K562 (cell line): ENCODE results near the gene MEGF9. TPM values are rescaled to one million over a fixed set of nuclear protein-coding genes. Genes with fewer than 3 reads are reported as not detected.

Source experiments
- ATAC-seq: fragments of 200-7000 bp; cut with Tn5 transposase; 3 replicates; pipeline ENCODE4 v1.9.1; 2020; ENCODE audit warnings: moderate library complexity
- BruUV-seq: library from RNA; stranded (reverse); fragments of 400-500 nt; replicated peaks from 2 replicates; lab custom pipeline; 2021; lab: Mats Ljungman, UMichigan
- CTCF ChIA-PET: fragments of 300-600 bp; formaldehyde crosslinking; extraction: SDS; loops from one replicate; lab custom pipeline; 2021; ENCODE audit warnings: low intra/inter-chr PET ratio; lab: Yijun Ruan, JAX
- POLR2A ChIA-PET: fragments of 300-600, 350-650 bp; sonication (Branson Sonifier 250); formaldehyde crosslinking; extraction: SDS; loops from one replicate; lab custom pipeline; 2021; ENCODE audit warnings: antibody characterized with exemption, inconsistent platforms; lab: Yijun Ruan, JAX
- DNase-seq, 4 experiments: peaks; one replicate each; pipeline versions ENCODE4 v3.0.0 to v3.0.0-alpha.2; 2011 to 2018; ENCODE audit warnings: low spot score in 3 of 4, mixed read lengths in 3 of 4; ENCODE audit errors: extremely low read depth in 1 of 4
- FAIRE-seq: peaks from 2 replicates; lab custom pipeline; 2011; peaks lifted over from hg19 to GRCh38; lab: Jason Lieb, UNC
- H2AFZ ChIP-seq: 2 replicates; pipeline ENCODE4 v1.6.0; 2011; ENCODE audit warnings: low read depth, low read length, control low read depth, inconsistent platforms
- H3K27ac ChIP-seq: fragments of 200-600 bp; 3 replicates; pipeline ENCODE4 v1.8.0; 2011; ENCODE audit warnings: low read depth, mild to moderate bottlenecking, control low read depth, inconsistent platforms, low read length, moderate library complexity, mixed read lengths; ENCODE audit errors: extremely low read depth
- H3K27me3 ChIP-seq, 2 experiments: fragments of 300-600 bp in 1 of 2; 2 replicates in 1 of 2; 3 replicates in 1 of 2; pipeline versions ENCODE4 v1.6.0 to v1.8.0; 2011; ENCODE audit warnings: inconsistent platforms in 2 of 2, low read length in 2 of 2, mild to moderate bottlenecking in 1 of 2, mixed read lengths in 1 of 2, moderate library complexity in 1 of 2; ENCODE audit not compliant: control insufficient read depth in 2 of 2, insufficient read depth in 2 of 2
- H3K36me3 ChIP-seq: fragments of 300-600 bp; 3 replicates; pipeline ENCODE4 v1.8.0; 2011; ENCODE audit warnings: mild to moderate bottlenecking, low read length, inconsistent platforms; ENCODE audit not compliant: control insufficient read depth, insufficient read depth
- H3K4me1 ChIP-seq, 2 experiments: fragments of 200-600 bp in 1 of 2; replicated peaks in 1 of 2; 2 replicates in 1 of 2; 3 replicates in 1 of 2; pipeline versions ENCODE4 v1.5.1 to v1.8.0; 2011; ENCODE audit warnings: inconsistent platforms in 2 of 2, low read length in 2 of 2, mild to moderate bottlenecking in 1 of 2, mixed read lengths in 1 of 2, moderate library complexity in 1 of 2; ENCODE audit not compliant: control insufficient read depth in 2 of 2, insufficient read depth in 2 of 2
- H3K4me2 ChIP-seq: 2 replicates; pipeline ENCODE4 v1.6.1; 2011; ENCODE audit warnings: low read length, control low read depth, inconsistent platforms, mixed read lengths; ENCODE audit not compliant: insufficient read depth
- H3K4me3 ChIP-seq: fragments of 200-600 bp; sonication (generic), shearing (Covaris generic); 2 replicates; pipeline ENCODE4 v1.5.1; 2016; ENCODE audit warnings: control low read depth, inconsistent platforms
- H3K79me2 ChIP-seq: fragments of 200-600 bp; 3 replicates; pipeline ENCODE4 v1.8.0; 2011; ENCODE audit warnings: low read length, inconsistent platforms; ENCODE audit not compliant: control insufficient read depth, insufficient read depth
- H3K9ac ChIP-seq, 2 experiments: 2 replicates each; pipeline versions ENCODE4 v1.6.0 to v1.6.1; 2011; ENCODE audit warnings: low read depth in 2 of 2, low read length in 2 of 2, control low read depth in 1 of 2, inconsistent platforms in 1 of 2, mild to moderate bottlenecking in 1 of 2, mixed read lengths in 1 of 2; ENCODE audit not compliant: insufficient read depth in 1 of 2
- H3K9me1 ChIP-seq: one replicate; pipeline ENCODE4 v1.6.0; 2011; ENCODE audit warnings: inconsistent platforms, mild to moderate bottlenecking, low read length, moderate library complexity; ENCODE audit not compliant: control insufficient read depth, insufficient read depth
- H3K9me3 ChIP-seq: replicated peaks from 2 replicates; pipeline ENCODE4 v1.5.1; 2011; ENCODE audit warnings: low read depth, low read length, inconsistent platforms; ENCODE audit not compliant: control insufficient read depth, insufficient read depth
- H4K20me1 ChIP-seq: replicated peaks from 2 replicates; pipeline ENCODE4 v1.6.1; 2011; ENCODE audit warnings: low read length, inconsistent platforms, mixed read lengths; ENCODE audit not compliant: control insufficient read depth, insufficient read depth
- RBBP5 ChIP-seq: fragments of 200-600 bp; sonication (generic); IDR thresholded peaks from 2 replicates; pipeline ENCODE4 v1.6.1; 2012; ENCODE audit warnings: borderline replicate concordance, mild to moderate bottlenecking, low read length, control low read depth, inconsistent platforms; ENCODE audit not compliant: insufficient read depth, poor library complexity, severe bottlenecking
- TAF7 ChIP-seq: fragments of 450-650 bp; IDR thresholded peaks from 2 replicates; pipeline ENCODE4 v1.6.1; 2016; ENCODE audit warnings: missing genetic modification characterization, missing compliant biosample characterization
- ZNF3 ChIP-seq: fragments of 250-450 bp; sonication (Bioruptor Pico); IDR thresholded peaks from 2 replicates; pipeline ENCODE4 v1.5.0; 2021; ENCODE audit warnings: mild to moderate bottlenecking, moderate library complexity
- ZNF384 ChIP-seq: IDR thresholded peaks from 2 replicates; pipeline ENCODE4 v1.6.1; 2012; ENCODE audit warnings: low read depth, low read length, improper control_type of control experiment
- WGBS: fragments of 100-300 bp; shearing (Covaris generic); methylation state at CpG from one replicate; pipeline ENCODE4 v1.1.6; 2016; ENCODE audit warnings: low coverage, mixed read lengths; ENCODE audit not compliant: insufficient coverage; ENCODE audit errors: missing lambda C conversion rate; 5-methylcytosine and 5-hydroxymethylcytosine counted together
- in situ Hi-C: fragments of 300-500 bp; cut with MboI; formaldehyde crosslinking; loops from 4 replicates; pipeline ENCODE4 v1.15.0; 2018; ENCODE audit warnings: inconsistent platforms, mixed read lengths
- intact Hi-C: fragments of 100-400 bp; cut with micrococcal nuclease; formaldehyde crosslinking; loops from 2 replicates; pipeline ENCODE4 v1.14.2; 2022
- polyA plus RNA-seq, 8 experiments: library from polyadenylated mRNA; depleted of rRNA in 4 of 8; stranded (reverse) in 5 of 8; unstranded in 3 of 8; fragments of >200 nt; fragmentation: Nextera tagmentation in 2 of 8; fragmentation: Illumina TruSeq in 1 of 8; extraction: Ambion mirVana in 2 of 8; extraction: Trizol in 1 of 8; gene quantifications; 2 replicates each; pipeline versions ENCODE4 v1.2.1 to v1.2.3, GENCODE V29; 2011 to 2014; ENCODE audit warnings: inconsistent platforms in 1 of 8, missing spikeins in 1 of 8
- total RNA-seq, 7 experiments: library from RNA; depleted of rRNA in 6 of 7; stranded (reverse); fragments of >200 nt in 6 of 7; fragmentation: Illumina TruSeq in 2 of 7; extraction: Trizol in 2 of 7; gene quantifications; 2 replicates each; pipeline versions ENCODE4 v1.2.1 to v1.2.3, GENCODE V29; 2011 to 2021; ENCODE audit warnings: low replicate concordance in 1 of 7
- TF ChIP-seq, protein P1 (sequence below), 2 experiments: fragments of 450-650 bp in 1 of 2; sonication (generic) in 1 of 2; formaldehyde crosslinking in 1 of 2; IDR thresholded peaks; 2 replicates each; pipeline versions ENCODE4 v1.7.1 to v1.9.0; 2016 to 2022; ENCODE audit warnings: inconsistent platforms in 1 of 2, mild to moderate bottlenecking in 1 of 2, missing genetic modification reagents in 1 of 2
- TF ChIP-seq, protein P2 (sequence below): fragments of 250-450 bp; sonication (Bioruptor Pico); IDR thresholded peaks from 2 replicates; pipeline ENCODE4 v1.8.0; 2022; ENCODE audit warnings: inconsistent platforms, mild to moderate bottlenecking, moderate library complexity, borderline replicate concordance
- TF ChIP-seq, protein P3 (sequence below): fragments of 250-450 bp; sonication (Bioruptor Pico); IDR thresholded peaks from 2 replicates; pipeline ENCODE4 v1.4.0; 2020

Gene MEGF9
- total and polyA plus RNA-seq, 9 of the 15 experiments (the other 6 are each of a cell fraction or from before 2014, with no cell fraction given) = 2.1 to 6.2 (median 3.8) TPM

DNA sequence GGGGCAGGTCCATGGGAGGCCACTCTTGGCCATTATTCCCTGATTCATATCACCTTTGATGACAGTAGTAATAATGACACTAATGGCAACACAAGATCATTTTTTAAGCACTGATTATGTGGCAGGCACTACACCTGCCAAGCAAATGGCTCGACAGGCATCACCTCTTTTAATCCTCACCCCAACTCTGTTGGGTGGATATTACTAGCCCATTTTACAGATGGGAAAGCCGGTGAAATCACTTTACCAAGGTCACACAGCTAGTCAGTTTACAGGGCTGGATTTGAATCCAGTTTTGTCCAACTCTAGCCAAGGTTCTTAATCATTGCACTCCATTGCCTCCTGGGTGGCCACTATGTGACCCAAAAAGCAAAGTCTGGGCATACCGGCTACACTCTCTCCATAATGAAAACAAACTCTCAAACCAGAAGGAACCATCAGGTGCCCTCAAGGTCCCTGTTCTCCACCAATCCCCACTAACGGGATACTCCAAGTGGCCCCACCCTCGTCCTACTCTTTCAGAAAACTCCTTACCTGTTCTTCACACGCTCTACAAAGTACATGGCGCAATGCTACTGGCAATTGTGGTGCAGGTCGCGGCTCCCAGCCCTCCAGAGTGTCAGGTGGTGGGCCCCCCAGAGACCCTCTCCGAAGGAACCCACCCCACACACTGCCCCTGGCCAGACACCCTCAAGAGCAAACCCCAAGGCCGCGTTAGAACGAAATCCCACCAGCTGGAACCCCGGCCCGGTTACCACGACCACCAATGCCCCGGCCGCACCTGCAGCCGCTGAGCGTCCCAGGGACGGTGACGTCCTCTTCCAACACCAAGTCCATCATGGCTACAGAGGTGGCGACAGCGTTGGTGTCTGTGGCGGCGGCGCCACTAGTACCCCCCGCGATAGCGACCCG lies 134.9 kb downstream of the MEGF9 start:
- intact Hi-C loops = no loop called here
- H3K9me3 ChIP-seq = no peaks in the 10 kb centered on the region
- BruUV-seq = TSS peak; percentile 53
- FAIRE-seq = no peak
- WGBS = under 1% methylated on average over 23 of the region's 31 CpGs
- ChIA-PET POLR2A (interaction anchor here (1.1 to 1.6 kb wide), 3 partner anchors 14 to 75 kb away, joined by 4 read pairs; no protein-coding TSS in a partner anchor), CTCF (no interaction called here)
- H3K4me2 ChIP-seq = peak overlapping the region; percentile 96
- peaks cover 60% of the 10 kb centered on the region for H3K79me2 ChIP-seq
- in situ Hi-C loops = no loop called here
- peak; percentile 30 to 50 (median 46) for DNase-seq
- peak overlapping the region; percentile 83 for H2AFZ ChIP-seq
- H4K20me1 ChIP-seq = no peaks in the 10 kb centered on the region
- peaks cover 8 to 20% of the 10 kb centered on the region in 2 experiments for H3K4me1 ChIP-seq
- peaks cover 10% of the 10 kb centered on the region; the same call in 2 of the 3 replicates for H3K36me3 ChIP-seq
- H3K9me1 ChIP-seq = no peaks in the 10 kb centered on the region
- peak; percentile 48 for ATAC-seq
- peak overlapping the region; percentile 88 to 96 for H3K9ac ChIP-seq
- H3K27ac ChIP-seq = peak overlapping the region; percentile 96
- H3K27me3 ChIP-seq = no peaks in the 10 kb centered on the region
- H3K4me3 ChIP-seq = peak overlapping the region; percentile 83
- TF ChIP-seq, protein P1, sequence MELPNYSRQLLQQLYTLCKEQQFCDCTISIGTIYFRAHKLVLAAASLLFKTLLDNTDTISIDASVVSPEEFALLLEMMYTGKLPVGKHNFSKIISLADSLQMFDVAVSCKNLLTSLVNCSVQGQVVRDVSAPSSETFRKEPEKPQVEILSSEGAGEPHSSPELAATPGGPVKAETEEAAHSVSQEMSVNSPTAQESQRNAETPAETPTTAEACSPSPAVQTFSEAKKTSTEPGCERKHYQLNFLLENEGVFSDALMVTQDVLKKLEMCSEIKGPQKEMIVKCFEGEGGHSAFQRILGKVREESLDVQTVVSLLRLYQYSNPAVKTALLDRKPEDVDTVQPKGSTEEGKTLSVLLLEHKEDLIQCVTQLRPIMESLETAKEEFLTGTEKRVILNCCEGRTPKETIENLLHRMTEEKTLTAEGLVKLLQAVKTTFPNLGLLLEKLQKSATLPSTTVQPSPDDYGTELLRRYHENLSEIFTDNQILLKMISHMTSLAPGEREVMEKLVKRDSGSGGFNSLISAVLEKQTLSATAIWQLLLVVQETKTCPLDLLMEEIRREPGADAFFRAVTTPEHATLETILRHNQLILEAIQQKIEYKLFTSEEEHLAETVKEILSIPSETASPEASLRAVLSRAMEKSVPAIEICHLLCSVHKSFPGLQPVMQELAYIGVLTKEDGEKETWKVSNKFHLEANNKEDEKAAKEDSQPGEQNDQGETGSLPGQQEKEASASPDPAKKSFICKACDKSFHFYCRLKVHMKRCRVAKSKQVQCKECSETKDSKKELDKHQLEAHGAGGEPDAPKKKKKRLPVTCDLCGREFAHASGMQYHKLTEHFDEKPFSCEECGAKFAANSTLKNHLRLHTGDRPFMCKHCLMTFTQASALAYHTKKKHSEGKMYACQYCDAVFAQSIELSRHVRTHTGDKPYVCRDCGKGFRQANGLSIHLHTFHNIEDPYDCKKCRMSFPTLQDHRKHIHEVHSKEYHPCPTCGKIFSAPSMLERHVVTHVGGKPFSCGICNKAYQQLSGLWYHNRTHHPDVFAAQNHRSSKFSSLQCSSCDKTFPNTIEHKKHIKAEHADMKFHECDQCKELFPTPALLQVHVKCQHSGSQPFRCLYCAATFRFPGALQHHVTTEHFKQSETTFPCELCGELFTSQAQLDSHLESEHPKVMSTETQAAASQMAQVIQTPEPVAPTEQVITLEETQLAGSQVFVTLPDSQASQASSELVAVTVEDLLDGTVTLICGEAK (IDR thresholded peaks at IDR 0.05) = no peak
- TF ChIP-seq, protein P1 (CRISPR knock-in tag; IDR thresholded peaks at IDR 0.05) = no peak
- TF ChIP-seq RBBP5 (peak; percentile 76), TAF7 (tag) (0 out of 2 replicates have a peak, but pooled peaks have one; percentile 7), ZNF384 (no peak), ZNF3 (CRISPR knock-in tag) (0 out of 2 replicates have a peak, but pooled peaks have one; percentile 44)
- TF ChIP-seq, protein P2, sequence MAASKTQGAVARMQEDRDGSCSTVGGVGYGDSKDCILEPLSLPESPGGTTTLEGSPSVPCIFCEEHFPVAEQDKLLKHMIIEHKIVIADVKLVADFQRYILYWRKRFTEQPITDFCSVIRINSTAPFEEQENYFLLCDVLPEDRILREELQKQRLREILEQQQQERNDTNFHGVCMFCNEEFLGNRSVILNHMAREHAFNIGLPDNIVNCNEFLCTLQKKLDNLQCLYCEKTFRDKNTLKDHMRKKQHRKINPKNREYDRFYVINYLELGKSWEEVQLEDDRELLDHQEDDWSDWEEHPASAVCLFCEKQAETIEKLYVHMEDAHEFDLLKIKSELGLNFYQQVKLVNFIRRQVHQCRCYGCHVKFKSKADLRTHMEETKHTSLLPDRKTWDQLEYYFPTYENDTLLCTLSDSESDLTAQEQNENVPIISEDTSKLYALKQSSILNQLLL (CRISPR knock-in tag) = no peak
- TF ChIP-seq, protein P3, sequence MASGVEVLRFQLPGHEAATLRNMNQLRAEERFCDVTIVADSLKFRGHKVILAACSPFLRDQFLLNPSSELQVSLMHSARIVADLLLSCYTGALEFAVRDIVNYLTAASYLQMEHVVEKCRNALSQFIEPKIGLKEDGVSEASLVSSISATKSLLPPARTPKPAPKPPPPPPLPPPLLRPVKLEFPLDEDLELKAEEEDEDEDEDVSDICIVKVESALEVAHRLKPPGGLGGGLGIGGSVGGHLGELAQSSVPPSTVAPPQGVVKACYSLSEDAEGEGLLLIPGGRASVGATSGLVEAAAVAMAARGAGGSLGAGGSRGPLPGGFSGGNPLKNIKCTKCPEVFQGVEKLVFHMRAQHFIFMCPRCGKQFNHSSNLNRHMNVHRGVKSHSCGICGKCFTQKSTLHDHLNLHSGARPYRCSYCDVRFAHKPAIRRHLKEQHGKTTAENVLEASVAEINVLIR (CRISPR knock-in tag) = no peak
